ENCODE data around the gene AGXT. TPM values are rescaled to one million over a fixed set of nuclear protein-coding genes. Genes with fewer than 3 reads are reported as not detected.

The AGXT gene
- total RNA-seq, 1 donor, result not detected

GRCh38 chr2:240875228-240876034, 6.8 kb downstream of the AGXT start:
- no peak overlapping the region for H3K4me3 ChIP-seq (ENCODE audit: low read depth, low read length)
- no peak for TF ChIP-seq CTCF (IDR thresholded peaks at IDR 0.05; ENCODE audit: insufficient read depth, low read length)
- DNase-seq (ENCODE audit: low read depth), result no peak

- no peak for DNase-seq (ENCODE audit: low read depth)
- TF ChIP-seq CTCF (IDR thresholded peaks at IDR 0.05; ENCODE audit: insufficient read depth, low read length), result no peak
- H3K4me3 ChIP-seq (ENCODE audit: low read depth, low read length), result no peak overlapping the region
These were observed 7.4 kb downstream of the AGXT start for GRCh38 chr2:240876035-240876474.

- H3K4me3 ChIP-seq (ENCODE audit: low read depth, low read length), result no peak overlapping the region
- TF ChIP-seq CTCF (IDR thresholded peaks at IDR 0.05; ENCODE audit: insufficient read depth, low read length), result no peak
- no peak for DNase-seq (ENCODE audit: low read depth)
These were observed 8.0 kb downstream of the AGXT start for GRCh38 chr2:240876475-240877251.

- no peak overlapping the region for H3K4me3 ChIP-seq (ENCODE audit: low read depth, low read length)
- no peak for DNase-seq (ENCODE audit: low read depth)
- no peak for TF ChIP-seq CTCF (IDR thresholded peaks at IDR 0.05; ENCODE audit: insufficient read depth, low read length)
These were observed 9.1 kb downstream of the AGXT start for GRCh38 chr2:240877460-240878340.

- no peak overlapping the region for H3K4me3 ChIP-seq (ENCODE audit: low read depth, low read length)
- DNase-seq (ENCODE audit: low read depth), result no peak
- TF ChIP-seq CTCF (IDR thresholded peaks at IDR 0.05; ENCODE audit: insufficient read depth, low read length), result no peak
These were observed 9.8 kb downstream of the AGXT start for GRCh38 chr2:240878341-240878936.

- no peak for TF ChIP-seq CTCF (IDR thresholded peaks at IDR 0.05; ENCODE audit: insufficient read depth, low read length)
- no peak overlapping the region for H3K4me3 ChIP-seq (ENCODE audit: low read depth, low read length)
- no peak for DNase-seq (ENCODE audit: low read depth)
These were observed 10.5 kb downstream of the AGXT start for GRCh38 chr2:240879105-240879504.

Data from fibroblast of the aortic adventitia (primary cell).